ENCODE measurements around the gene RRP1B. TPM values are rescaled to one million over a fixed set of nuclear protein-coding genes. Genes with fewer than 3 reads are reported as not detected.

The RRP1B gene
- total RNA-seq, 1 experiment from 2014 or later, result 30.7 TPM

DNA sequence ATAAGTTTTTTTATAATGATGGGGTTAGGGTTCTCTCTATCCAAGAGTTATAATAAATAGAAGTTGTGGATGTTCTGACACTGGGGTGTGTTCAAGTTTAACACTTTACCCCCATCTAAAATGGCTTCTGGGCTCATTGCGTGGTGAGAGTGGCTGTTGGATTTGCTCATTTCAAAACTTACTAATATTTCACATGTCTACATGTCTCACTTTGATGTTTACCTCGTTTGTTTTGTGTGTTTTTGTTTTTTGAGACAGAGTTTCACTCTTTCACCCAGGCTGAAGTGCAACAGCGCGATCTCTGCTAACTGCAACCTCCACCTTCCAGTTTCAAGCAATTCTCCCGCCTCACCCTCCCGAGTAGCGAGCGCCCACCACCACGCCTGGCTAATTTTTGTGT, 3.7 kb downstream of the RRP1B start:
- Histone ChIP-seq H3K4me1 (ENCODE audit: control insufficient read depth, insufficient read depth, low read length) (peaks cover 5% of the 10 kb centered on the region; the same call in 1 of the 2 replicates), H3K36me3 (ENCODE audit: control insufficient read depth, insufficient read depth, low read length) (peaks cover 3% of the 10 kb centered on the region), H3K27me3 (ENCODE audit: control insufficient read depth, insufficient read depth, low read length) (no peaks in the 10 kb centered on the region), H3K4me3 (ENCODE audit: low read depth in 2 of 2, low read length in 2 of 2) (no peak overlapping the region), H3K9me3 (ENCODE audit: control insufficient read depth, insufficient read depth, low read depth, low read length) (no peaks in the 10 kb centered on the region), H3K27ac (ENCODE audit: low read length) (no peak overlapping the region)
- ChIA-PET POLR2A (no interaction called here), CTCF (no interaction called here)
- intact Hi-C loops (cut with micrococcal nuclease; ENCODE audit: unreplicated experiment), result no loop called here
- TF ChIP-seq, protein P1, sequence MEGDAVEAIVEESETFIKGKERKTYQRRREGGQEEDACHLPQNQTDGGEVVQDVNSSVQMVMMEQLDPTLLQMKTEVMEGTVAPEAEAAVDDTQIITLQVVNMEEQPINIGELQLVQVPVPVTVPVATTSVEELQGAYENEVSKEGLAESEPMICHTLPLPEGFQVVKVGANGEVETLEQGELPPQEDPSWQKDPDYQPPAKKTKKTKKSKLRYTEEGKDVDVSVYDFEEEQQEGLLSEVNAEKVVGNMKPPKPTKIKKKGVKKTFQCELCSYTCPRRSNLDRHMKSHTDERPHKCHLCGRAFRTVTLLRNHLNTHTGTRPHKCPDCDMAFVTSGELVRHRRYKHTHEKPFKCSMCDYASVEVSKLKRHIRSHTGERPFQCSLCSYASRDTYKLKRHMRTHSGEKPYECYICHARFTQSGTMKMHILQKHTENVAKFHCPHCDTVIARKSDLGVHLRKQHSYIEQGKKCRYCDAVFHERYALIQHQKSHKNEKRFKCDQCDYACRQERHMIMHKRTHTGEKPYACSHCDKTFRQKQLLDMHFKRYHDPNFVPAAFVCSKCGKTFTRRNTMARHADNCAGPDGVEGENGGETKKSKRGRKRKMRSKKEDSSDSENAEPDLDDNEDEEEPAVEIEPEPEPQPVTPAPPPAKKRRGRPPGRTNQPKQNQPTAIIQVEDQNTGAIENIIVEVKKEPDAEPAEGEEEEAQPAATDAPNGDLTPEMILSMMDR (IDR thresholded peaks at IDR 0.05), result no peak
- TF ChIP-seq TCF7L2 (IDR thresholded peaks at IDR 0.05; ENCODE audit: low read depth, low read length), result no peak
- no peak for TF ChIP-seq POLR2AphosphoS5 (IDR thresholded peaks at IDR 0.05; ENCODE audit: low read depth, low read length)
- TF ChIP-seq SIN3A (IDR thresholded peaks at IDR 0.05; ENCODE audit: borderline replicate concordance, insufficient read depth, low read depth, low read length), result no peak
- no peak for ATAC-seq
- no TSS peak for BruUV-seq (replicated peaks)
- no peak for DNase-seq (ENCODE audit: low read depth, low spot score)
- in situ Hi-C loops (cut with HindIII; ENCODE audit: low pct_unique_long_range_greater_than_20kb, low sequenced_read_pairs), result no loop called here

DNA sequence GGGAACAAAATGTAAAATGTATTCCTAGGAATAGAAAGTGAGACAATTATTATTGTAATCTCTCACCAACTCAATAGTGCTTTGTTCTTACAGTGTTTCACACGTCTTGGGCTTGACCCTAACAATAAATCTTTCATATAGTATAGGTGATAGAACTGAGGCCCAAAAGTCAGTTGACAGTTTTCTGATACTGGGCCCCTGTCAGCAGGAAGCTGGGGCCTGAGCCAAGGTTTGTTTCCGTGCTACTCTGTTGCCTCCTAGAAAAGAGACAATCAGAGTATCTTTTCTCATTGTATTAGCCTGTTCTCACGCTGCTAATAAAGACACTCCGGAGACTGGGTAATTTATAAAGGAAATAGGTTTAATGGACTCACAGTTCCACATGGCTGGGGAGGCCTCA, 5.0 kb downstream of the RRP1B start:
- CTCF ChIA-PET, result no interaction called here
- TF ChIP-seq, protein P2, sequence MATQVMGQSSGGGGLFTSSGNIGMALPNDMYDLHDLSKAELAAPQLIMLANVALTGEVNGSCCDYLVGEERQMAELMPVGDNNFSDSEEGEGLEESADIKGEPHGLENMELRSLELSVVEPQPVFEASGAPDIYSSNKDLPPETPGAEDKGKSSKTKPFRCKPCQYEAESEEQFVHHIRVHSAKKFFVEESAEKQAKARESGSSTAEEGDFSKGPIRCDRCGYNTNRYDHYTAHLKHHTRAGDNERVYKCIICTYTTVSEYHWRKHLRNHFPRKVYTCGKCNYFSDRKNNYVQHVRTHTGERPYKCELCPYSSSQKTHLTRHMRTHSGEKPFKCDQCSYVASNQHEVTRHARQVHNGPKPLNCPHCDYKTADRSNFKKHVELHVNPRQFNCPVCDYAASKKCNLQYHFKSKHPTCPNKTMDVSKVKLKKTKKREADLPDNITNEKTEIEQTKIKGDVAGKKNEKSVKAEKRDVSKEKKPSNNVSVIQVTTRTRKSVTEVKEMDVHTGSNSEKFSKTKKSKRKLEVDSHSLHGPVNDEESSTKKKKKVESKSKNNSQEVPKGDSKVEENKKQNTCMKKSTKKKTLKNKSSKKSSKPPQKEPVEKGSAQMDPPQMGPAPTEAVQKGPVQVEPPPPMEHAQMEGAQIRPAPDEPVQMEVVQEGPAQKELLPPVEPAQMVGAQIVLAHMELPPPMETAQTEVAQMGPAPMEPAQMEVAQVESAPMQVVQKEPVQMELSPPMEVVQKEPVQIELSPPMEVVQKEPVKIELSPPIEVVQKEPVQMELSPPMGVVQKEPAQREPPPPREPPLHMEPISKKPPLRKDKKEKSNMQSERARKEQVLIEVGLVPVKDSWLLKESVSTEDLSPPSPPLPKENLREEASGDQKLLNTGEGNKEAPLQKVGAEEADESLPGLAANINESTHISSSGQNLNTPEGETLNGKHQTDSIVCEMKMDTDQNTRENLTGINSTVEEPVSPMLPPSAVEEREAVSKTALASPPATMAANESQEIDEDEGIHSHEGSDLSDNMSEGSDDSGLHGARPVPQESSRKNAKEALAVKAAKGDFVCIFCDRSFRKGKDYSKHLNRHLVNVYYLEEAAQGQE (IDR thresholded peaks at IDR 0.05; ENCODE audit: insufficient read depth in 1 of 2, low read depth in 2 of 2, low read length in 1 of 2), result no peak
- TF ChIP-seq TCF7L2 (IDR thresholded peaks at IDR 0.05; ENCODE audit: low read depth, low read length), result no peak
- TF ChIP-seq SIN3A (IDR thresholded peaks at IDR 0.05; ENCODE audit: borderline replicate concordance, insufficient read depth, low read depth, low read length), result no peak
- TF ChIP-seq, protein P1 (IDR thresholded peaks at IDR 0.05), result no peak
- TF ChIP-seq POLR2AphosphoS5 (IDR thresholded peaks at IDR 0.05; ENCODE audit: low read depth, low read length), result no peak
- intact Hi-C loops (cut with micrococcal nuclease; ENCODE audit: unreplicated experiment) (no loop called here), in situ Hi-C loops (cut with HindIII; ENCODE audit: low pct_unique_long_range_greater_than_20kb, low sequenced_read_pairs) (no loop called here)
- Histone ChIP-seq H3K4me1 (ENCODE audit: control insufficient read depth, insufficient read depth, low read length) (peaks cover 5% of the 10 kb centered on the region; the same call in 1 of the 2 replicates), H3K9me3 (ENCODE audit: control insufficient read depth, insufficient read depth, low read depth, low read length) (no peaks in the 10 kb centered on the region), H3K36me3 (ENCODE audit: control insufficient read depth, insufficient read depth, low read length) (peaks cover 3% of the 10 kb centered on the region), H3K4me3 (ENCODE audit: low read depth in 2 of 2, low read length in 2 of 2) (no peak overlapping the region), H3K27ac (ENCODE audit: low read length) (no peak overlapping the region), H3K27me3 (ENCODE audit: control insufficient read depth, insufficient read depth, low read length) (no peaks in the 10 kb centered on the region)
- POLR2A ChIA-PET, result no interaction called here
- no TSS peak for BruUV-seq (replicated peaks)
- ATAC-seq, result no peak
- DNase-seq (ENCODE audit: low read depth, low spot score), result no peak

Data from Panc1 (cell line).